Natural killer cell (primary cell): ENCODE data around the gene SYT11. TPM values are rescaled to one million over a fixed set of nuclear protein-coding genes. Genes with fewer than 3 reads are reported as not detected.

Experiments used
- ATAC-seq, 3 donors: fragments of 150-1000 bp in 2 of 3; fragments of 200-7000 bp in 1 of 3; cut with Tn5 transposase; 1 replicate in 1 of 3; 2 replicates in 2 of 3; pipeline ENCODE4 v1.10.0; 2021; ENCODE audit warnings: mild to moderate bottlenecking in 2 of 3, moderate library complexity in 2 of 3
- DNase-seq, 2 donors: peaks; one replicate each; pipeline versions ENCODE4 v3.0.0 to v3.0.0-alpha.2; 2013 to 2021; ENCODE audit warnings: mixed read lengths in 1 of 2
- H3K27ac ChIP-seq: one replicate; pipeline ENCODE4 v1.5.1; 2013; ENCODE audit warnings: mild to moderate bottlenecking, low read length
- H3K27me3 ChIP-seq: one replicate; pipeline ENCODE4 v1.6.1; 2013; ENCODE audit warnings: low read length; ENCODE audit not compliant: control insufficient read depth, insufficient read depth
- H3K36me3 ChIP-seq: one replicate; pipeline ENCODE4 v1.6.1; 2013; ENCODE audit warnings: low read length; ENCODE audit not compliant: control insufficient read depth, insufficient read depth
- H3K4me1 ChIP-seq: one replicate; pipeline ENCODE4 v1.6.1; 2013; ENCODE audit warnings: low read length; ENCODE audit not compliant: control insufficient read depth, insufficient read depth
- H3K4me3 ChIP-seq: one replicate; pipeline ENCODE4 v1.5.1; 2013; ENCODE audit warnings: low read length
- H3K9me3 ChIP-seq: one replicate; pipeline ENCODE4 v1.6.1; 2013; ENCODE audit warnings: low read length; ENCODE audit not compliant: control insufficient read depth, insufficient read depth
- H3K27ac Mint-ChIP-seq, 2 donors: one replicate each; pipeline ENCODE4 v1.8.0; 2022; ENCODE audit warnings: mild to moderate bottlenecking in 2 of 2, mixed read lengths in 2 of 2, moderate library complexity in 1 of 2
- H3K27me3 Mint-ChIP-seq, 2 donors: one replicate each; pipeline ENCODE4 v1.8.0; 2022; ENCODE audit warnings: low read depth in 2 of 2, mixed read lengths in 2 of 2
- H3K36me3 Mint-ChIP-seq: one replicate; pipeline ENCODE4 v1.8.0; 2022; ENCODE audit warnings: mixed read lengths
- H3K4me1 Mint-ChIP-seq, 2 donors: one replicate each; pipeline ENCODE4 v1.8.0; 2022; ENCODE audit warnings: mixed read lengths in 2 of 2
- H3K4me3 Mint-ChIP-seq: one replicate; pipeline ENCODE4 v1.8.0; 2022; ENCODE audit warnings: mild to moderate bottlenecking, moderate library complexity, mixed read lengths
- H3K9me3 Mint-ChIP-seq, 2 donors: one replicate each; pipeline ENCODE4 v1.8.0; 2022; ENCODE audit warnings: mixed read lengths in 2 of 2
- CTCF ChIP-seq: fragments of 200-600 bp; IDR thresholded peaks from one replicate; pipeline ENCODE4 v1.8.0; 2022; ENCODE audit warnings: antibody characterized with exemption
- WGBS: methylation state at CpG from one replicate; pipeline ENCODE4 v1.1.7; 2013; ENCODE audit warnings: missing lambda C conversion rate; ENCODE audit not compliant: insufficient coverage; 5-methylcytosine and 5-hydroxymethylcytosine counted together
- intact Hi-C: fragments of 100-400 bp; cut with micrococcal nuclease; formaldehyde crosslinking; loops from one replicate; pipeline ENCODE4 v1.14.2; 2022
- total RNA-seq, 4 donors: library from RNA; stranded (reverse); fragments of 120-200 nt in 1 of 4; gene quantifications; one replicate each; pipeline versions ENCODE4 v1.2.3 to v1.2.4, GENCODE V29; 2013 to 2022

SYT11 gene
- total RNA-seq, 3 donors from 2014 or later (not counting 1 experiment from before 2014, with no cell fraction given) = 38.1 to 42.8 (median 39.8) TPM

GRCh38 chr1:155884031-155884960 is 24.9 kb downstream of the SYT11 start:
- 92% methylated on average over 9 of the region's 9 CpGs for WGBS
- Histone ChIP-seq H3K4me3 (no peak overlapping the region), H3K27ac (no peak overlapping the region), H3K36me3 (peaks cover 20% of the 10 kb centered on the region), H3K4me1 (no peaks in the 10 kb centered on the region), H3K9me3 (no peaks in the 10 kb centered on the region), H3K27me3 (no peaks in the 10 kb centered on the region)
- Mint-ChIP-seq H3K4me3 (no peak overlapping the region), H3K9me3 (no peaks in the 10 kb centered on the region), H3K36me3 (no peaks in the 10 kb centered on the region), H3K27ac (peak overlapping the region in 1 of 2 donors; percentile 19), H3K27me3 (no peaks in the 10 kb centered on the region), H3K4me1 (no peaks in the 10 kb centered on the region)
- intact Hi-C loops = no loop called here
- TF ChIP-seq CTCF = no peak
- ATAC-seq (no peak), DNase-seq (no peak)

GRCh38 chr1:155884982-155885381 is 25.6 kb downstream of the SYT11 start:
- intact Hi-C loops = no loop called here
- Mint-ChIP-seq H3K4me1 (no peaks in the 10 kb centered on the region), H3K27ac (no peak overlapping the region), H3K36me3 (no peaks in the 10 kb centered on the region), H3K4me3 (no peak overlapping the region), H3K9me3 (no peaks in the 10 kb centered on the region), H3K27me3 (no peaks in the 10 kb centered on the region)
- H3K4me1 ChIP-seq = no peaks in the 10 kb centered on the region
- DNase-seq (no peak), ATAC-seq (no peak)
- H3K4me3 ChIP-seq = no peak overlapping the region
- no peak for TF ChIP-seq CTCF
- no peak overlapping the region for H3K27ac ChIP-seq
- no peaks in the 10 kb centered on the region for H3K9me3 ChIP-seq
- H3K36me3 ChIP-seq = peaks cover 20% of the 10 kb centered on the region
- H3K27me3 ChIP-seq = no peaks in the 10 kb centered on the region

- Mint-ChIP-seq H3K9me3 (no peaks in the 10 kb centered on the region), H3K4me1 (peaks cover 6% of the 10 kb centered on the region in 2 donors), H3K36me3 (no peaks in the 10 kb centered on the region), H3K4me3 (no peak overlapping the region), H3K27me3 (no peaks in the 10 kb centered on the region), H3K27ac (no peak overlapping the region)
- Histone ChIP-seq H3K27me3 (no peaks in the 10 kb centered on the region), H3K9me3 (no peaks in the 10 kb centered on the region), H3K4me3 (no peak overlapping the region), H3K27ac (no peak overlapping the region), H3K36me3 (peaks cover 2% of the 10 kb centered on the region), H3K4me1 (no peaks in the 10 kb centered on the region)
- TF ChIP-seq CTCF = no peak
- DNase-seq = no peak
- 96% methylated on average over 4 of the region's 5 CpGs for WGBS
- intact Hi-C loops = no loop called here
- no peak for ATAC-seq
Observed at GRCh38 chr1:155888481-155888880, 29.1 kb downstream of the SYT11 start.
